GM13976 (cell line): ENCODE data around the gene TADA1.

Experiments
- DNase-seq: peaks from one replicate; pipeline ENCODE4 v3.0.0; 2012; ENCODE audit warnings: low spot score
- in situ Hi-C: fragments of 300-500 bp; cut with MboI; formaldehyde crosslinking; loops from one replicate; pipeline ENCODE4 v1.12.0; 2022; ENCODE audit warnings: low sequenced_read_pairs, mixed read lengths, inconsistent platforms; ENCODE audit not compliant: unreplicated experiment
- TF ChIP-seq, protein P1 (sequence below): IDR thresholded peaks from 2 replicates; pipeline ENCODE4 v1.5.1; 2012; ENCODE audit warnings: borderline replicate concordance, mild to moderate bottlenecking; ENCODE audit not compliant: insufficient read depth; ENCODE audit errors: extremely low read depth, missing control alignments, control extremely low read depth

The TADA1 gene

DNA sequence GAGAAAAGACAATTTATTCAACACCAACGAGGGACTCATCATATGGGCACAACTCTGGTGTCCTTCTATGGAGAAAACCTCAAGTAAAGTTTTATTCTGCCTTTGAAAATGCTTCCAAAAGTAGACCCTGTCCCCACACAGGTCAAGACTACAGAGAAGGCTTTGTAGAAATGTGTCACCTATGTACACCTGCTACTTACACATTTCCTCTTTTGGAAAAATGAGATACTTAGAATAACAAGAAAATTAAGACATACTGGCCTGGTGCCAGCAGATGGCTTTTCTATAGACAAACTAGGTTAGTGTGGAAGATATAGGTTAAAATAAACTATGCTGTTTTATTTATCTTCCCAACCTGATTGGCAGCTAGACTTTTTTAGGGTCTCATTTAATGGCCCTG, 23.1 kb downstream of the TADA1 start:
- TF ChIP-seq, protein P1, sequence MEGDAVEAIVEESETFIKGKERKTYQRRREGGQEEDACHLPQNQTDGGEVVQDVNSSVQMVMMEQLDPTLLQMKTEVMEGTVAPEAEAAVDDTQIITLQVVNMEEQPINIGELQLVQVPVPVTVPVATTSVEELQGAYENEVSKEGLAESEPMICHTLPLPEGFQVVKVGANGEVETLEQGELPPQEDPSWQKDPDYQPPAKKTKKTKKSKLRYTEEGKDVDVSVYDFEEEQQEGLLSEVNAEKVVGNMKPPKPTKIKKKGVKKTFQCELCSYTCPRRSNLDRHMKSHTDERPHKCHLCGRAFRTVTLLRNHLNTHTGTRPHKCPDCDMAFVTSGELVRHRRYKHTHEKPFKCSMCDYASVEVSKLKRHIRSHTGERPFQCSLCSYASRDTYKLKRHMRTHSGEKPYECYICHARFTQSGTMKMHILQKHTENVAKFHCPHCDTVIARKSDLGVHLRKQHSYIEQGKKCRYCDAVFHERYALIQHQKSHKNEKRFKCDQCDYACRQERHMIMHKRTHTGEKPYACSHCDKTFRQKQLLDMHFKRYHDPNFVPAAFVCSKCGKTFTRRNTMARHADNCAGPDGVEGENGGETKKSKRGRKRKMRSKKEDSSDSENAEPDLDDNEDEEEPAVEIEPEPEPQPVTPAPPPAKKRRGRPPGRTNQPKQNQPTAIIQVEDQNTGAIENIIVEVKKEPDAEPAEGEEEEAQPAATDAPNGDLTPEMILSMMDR, result no peak
- in situ Hi-C loops, result no loop called here
- no peak for DNase-seq

GRCh38 chr1:166849135-166849534, 26.9 kb downstream of the TADA1 start:
- TF ChIP-seq, protein P1, result no peak
- DNase-seq, result no peak
- in situ Hi-C loops, result no loop called here

DNA sequence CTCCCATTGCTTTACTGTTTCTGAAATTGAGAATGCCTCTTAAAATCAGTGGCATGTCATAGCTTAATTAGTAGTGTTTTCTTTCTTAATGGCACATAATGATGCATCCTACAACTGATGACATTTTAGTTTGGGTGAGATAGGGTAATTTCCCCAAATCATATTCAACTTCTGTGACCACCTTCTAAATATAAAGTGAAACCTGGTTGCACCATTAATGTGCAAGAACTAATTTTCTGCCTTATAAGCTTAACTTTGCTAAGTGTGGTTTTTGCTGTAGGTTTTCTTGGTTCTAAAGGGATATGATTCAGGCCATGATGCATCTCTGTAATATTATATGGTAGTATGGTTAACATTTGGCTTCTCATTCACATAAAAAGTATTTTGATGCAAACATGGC, 27.9 kb downstream of the TADA1 start:
- TF ChIP-seq, protein P1, result no peak
- in situ Hi-C loops, result no loop called here

GRCh38 chr1:166844791-166845190, 31.3 kb downstream of the TADA1 start:
- TF ChIP-seq, protein P1, result no peak
- in situ Hi-C loops, result no loop called here
- DNase-seq, result no peak

More for the DNA sequence above, 27.9 kb downstream of the TADA1 start:
- DNase-seq, result no peak

GRCh38 chr1:166843769-166844596, 32.1 kb downstream of the TADA1 start:
- TF ChIP-seq, protein P1, result no peak
- in situ Hi-C loops, result no loop called here
- DNase-seq, result no peak

DNA sequence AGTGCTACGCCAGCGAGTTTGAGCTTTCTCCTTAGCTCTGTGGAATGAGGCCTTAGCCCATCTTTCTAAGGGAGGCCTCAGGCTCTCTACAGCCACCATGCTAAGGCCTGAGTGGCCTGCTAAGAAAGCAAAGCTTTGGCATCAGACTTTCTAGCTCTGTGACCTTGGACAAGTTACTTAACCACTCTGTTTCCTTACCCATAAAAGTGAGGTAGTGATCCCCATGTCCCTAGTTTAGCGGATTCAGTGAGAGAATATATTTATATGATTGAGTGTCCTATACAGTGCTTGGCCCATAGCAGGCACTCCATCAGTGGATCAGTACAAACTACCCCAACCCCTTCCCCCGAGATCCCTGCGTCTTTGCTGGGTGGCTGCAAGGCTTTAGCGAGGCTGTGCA, 32.7 kb downstream of the TADA1 start:
- DNase-seq, result no peak
- TF ChIP-seq, protein P1, result no peak
- in situ Hi-C loops, result no loop called here
